Endometrial microvascular endothelial cells (primary cell): Measurements from ENCODE around the gene WSCD2. TPM values are rescaled to one million over a fixed set of nuclear protein-coding genes. Genes with fewer than 3 reads are reported as not detected.

ENCODE experiments used
- in situ Hi-C: cut with HindIII; loops from 2 replicates; pipeline ENCODE4 v1.10.0; 2017; ENCODE audit warnings: low sequenced_read_pairs, low pct_unique_long_range_greater_than_20kb; ENCODE audit errors: inconsistent ontology term
- total RNA-seq: library from RNA; depleted of rRNA; stranded (reverse); fragments of >200 nt; gene quantifications from one replicate; pipeline ENCODE4 v1.2.3, GENCODE V29; 2015; ENCODE audit errors: inconsistent ontology term

Gene WSCD2
- total RNA-seq, 1 donor from 2014 or later, result not detected

DNA sequence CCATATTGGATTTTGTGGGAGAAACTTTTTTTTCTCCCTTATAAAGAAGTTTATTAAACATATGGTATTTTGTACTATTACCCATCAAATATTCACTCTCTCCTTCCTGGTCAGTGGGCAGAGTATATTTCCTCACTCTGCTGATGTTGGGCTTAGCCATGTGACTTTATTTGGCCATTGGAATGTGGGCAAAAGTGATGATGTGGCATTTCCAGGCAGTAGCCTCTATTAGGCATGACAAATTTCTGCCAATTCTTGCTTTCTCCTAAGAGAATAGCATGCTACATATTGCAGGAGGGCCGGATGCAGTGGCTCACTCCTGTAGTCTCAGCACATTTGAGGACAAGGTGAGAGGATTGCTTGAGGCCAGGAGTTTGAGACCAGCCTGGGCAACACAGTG, 24.4 kb upstream of the WSCD2 start:
- in situ Hi-C loops, result no loop called here

DNA sequence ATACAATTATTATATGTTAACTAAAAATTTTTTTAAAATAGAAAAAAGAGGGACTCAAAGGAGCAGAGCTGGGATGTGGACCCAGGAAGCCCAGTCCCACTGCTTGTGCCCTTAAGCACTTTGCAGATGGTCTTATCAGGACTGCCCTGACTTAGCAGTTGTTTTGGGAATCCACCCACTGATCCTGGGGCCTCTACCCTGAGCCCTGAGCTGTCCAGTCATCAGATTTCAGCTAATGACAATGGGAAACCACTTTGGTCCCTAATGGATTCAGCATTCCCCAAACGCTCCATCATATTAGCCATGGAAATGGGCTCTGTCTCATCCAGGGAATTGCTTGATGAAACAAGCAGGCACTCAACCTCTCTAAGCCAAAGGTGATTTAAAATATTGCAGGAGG, 22.5 kb upstream of the WSCD2 start:
- in situ Hi-C loops, result no loop called here

DNA sequence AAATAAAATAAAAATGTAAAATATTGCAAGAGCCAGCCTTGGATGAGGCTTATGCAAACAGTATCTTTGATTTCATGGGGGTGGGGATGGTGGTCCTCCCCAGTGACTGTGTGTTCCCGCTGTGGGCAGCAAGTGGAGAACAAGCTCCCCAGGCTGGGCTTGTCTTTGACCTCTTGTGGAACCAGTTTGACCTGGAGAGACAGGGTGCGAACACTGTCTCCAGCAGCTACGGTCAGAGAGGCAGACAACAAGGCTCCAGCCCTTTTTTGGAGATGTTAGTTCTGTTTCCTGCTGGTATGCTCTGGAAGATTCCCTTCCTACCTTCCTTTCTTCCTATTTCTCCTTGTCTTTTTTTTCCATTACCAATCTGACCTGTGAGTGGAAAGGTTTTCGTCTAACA, 21.8 kb upstream of the WSCD2 start:
- in situ Hi-C loops, result no loop called here

DNA sequence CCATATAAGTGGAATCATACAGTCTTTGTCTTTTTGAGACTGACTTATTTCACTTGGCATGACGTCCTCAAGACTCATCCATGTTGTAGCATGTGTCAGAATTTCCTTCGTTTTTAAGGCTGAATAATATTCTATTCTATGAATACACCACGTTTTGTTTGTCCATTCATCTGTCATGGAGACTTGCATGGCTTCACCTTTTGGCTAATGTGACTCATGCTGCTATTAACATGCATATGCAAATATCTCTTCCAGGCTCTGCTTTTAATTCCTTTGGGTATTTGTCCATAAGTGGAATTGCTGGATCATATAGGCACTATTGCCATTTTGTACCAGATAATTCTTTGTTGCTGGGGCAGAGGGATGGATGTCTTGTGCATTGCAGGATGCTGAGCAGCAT, 19.6 kb upstream of the WSCD2 start:
- in situ Hi-C loops, result no loop called here

DNA sequence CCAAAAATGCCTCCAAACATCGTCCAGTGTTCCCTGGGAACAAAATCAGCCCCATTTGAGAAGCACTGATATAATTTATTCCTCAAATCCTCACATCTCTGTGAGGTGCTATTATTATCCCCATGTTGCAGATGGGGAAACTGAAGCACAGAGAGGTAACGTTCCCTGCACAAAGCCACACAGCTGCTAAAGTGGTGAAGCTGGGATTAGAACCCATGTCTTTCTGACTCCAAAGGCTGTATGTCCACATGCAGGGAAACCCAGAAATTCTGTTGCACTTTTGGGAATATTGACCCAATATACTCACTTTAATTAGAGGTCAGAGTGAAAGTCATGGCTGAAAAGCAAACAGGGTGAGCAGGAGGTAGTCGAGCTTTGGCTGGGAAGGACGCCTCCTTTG, 19.1 kb upstream of the WSCD2 start:
- in situ Hi-C loops, result no loop called here

DNA sequence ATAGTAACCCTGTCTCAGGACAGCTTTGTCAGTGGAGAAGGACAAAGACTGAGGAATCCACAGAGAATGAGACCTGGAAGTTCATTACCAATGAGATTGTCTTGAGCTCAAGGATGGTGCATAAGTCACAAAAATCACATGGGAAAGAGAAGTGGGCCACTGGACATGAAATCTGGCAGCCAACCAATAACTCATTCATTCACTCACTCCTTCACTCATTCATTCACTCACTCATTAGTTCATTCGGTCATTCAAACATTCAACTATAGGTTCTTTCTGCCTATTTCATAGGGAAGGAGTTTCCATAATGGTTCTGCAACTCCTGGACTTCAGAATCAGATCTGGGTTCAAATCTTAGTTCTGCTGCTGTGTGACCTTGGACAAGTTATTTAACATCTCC, 18.2 kb upstream of the WSCD2 start:
- in situ Hi-C loops, result no loop called here

DNA sequence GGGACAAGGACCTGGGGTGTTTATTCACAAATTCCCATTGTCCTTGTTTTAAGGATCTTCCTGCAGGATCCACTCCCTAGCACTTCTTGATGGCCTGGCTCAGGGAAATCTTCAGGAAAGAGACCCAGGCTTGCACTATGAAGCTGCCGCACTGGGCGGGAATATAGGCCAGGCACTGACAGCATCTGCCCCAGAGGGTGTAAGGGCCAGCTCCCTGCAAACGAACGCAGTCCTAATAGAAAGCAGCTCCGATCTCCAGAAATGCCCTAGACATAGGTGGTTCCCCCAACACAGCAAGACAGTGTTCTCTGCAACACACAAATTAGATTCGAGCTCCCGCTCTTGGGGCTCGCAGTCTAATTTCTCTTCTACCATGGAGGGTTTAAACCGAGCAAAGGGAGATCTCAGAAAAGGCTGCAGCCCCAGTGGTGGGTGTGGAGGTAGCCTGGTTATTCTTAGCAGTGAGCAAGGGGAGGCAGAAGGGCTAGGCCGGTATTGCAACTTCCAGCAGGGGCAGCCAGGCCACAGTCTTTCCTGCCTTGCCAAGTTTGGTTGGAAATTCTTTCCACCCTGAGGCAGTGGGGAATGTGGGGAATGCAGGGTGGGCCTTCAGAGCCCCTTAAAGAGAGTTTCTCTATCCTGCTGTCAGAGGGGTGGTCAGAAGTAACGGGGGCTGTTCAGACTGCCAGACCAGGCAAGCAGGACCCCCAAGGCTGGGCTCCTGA, 16.1 kb upstream of the WSCD2 start:
- in situ Hi-C loops, result no loop called here

DNA sequence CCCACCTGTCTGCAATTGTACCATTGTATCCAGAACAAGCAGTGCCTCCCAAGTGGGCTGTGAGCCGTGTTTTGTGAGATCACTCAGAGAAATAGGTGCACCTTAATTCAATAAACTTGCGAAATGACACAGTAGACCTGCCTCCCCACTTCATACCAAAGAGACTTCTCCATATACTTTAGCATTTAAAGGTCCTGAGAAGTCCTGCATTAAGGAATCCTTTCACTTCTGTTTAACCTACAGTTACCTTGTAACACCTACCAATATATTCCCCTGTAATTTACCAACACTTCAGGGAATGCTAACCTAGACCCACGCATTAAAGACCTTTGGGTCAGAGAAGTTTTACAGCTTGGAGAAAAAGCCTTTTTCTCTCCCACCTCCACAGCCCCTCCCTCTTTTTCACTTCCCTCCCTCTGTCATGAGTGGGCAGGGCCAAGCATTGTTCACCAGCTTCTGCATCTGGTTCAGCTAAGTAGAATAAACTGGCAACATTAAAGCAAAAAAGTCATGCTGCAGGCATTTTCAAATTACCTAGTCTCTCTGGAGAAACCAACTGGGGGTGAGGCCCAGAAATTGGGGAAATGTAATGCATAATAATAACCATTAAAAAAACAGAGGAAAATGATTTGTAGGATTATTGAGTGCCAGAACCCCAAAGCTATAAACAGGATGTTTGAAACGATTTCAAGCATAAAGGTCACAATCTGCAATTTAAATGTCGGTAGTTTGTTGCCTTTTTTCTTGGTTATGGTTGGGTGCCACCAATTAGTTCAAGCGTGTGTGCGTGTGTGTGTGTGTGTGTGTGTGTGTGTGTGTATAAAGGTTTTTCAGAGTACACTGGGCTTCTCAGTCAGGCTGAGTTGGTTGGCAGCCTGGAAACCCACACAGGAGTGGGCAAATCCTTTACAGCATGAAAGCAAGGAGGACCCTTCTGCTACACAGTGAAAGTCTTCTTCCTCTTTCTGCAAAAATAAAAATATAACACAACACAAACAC, 13.7 kb upstream of the WSCD2 start:
- in situ Hi-C loops, result no loop called here

DNA sequence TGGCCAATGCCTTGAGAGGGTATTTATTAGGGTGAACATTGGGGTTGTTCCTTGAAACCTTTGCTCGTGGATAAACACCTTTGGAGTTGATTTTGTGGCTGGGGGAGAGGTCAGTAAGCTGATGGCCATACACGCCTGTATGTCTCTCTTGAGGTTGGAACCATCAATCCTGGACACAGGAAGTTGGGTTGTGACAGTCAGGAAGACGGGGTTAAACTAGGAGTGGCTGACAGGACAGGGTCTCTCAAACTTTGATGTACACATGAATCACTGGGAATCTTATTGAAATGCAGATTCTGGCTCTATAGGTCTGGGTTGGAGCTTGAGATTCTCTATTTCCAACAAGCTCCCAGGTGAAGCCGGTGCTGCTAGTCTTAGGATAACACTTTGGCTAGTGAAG, 12.8 kb upstream of the WSCD2 start:
- in situ Hi-C loops, result no loop called here

DNA sequence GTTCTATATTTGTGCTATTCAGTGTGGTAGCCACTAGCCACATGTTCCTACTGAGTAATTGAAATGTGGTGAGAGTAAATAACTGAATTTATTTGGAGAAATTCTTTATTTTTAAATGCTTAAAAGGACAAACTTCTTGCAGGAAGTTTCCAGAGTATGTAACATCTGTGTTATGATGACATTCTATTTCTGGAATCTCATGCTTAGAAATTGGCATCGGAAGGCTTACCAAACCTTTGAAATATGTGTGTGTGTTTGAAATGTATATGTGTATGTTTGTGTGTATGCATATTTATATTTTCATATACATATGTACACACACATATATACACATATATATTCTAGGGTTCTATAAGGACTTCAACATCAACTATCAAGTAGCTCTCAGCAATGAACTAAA, 12.4 kb upstream of the WSCD2 start:
- in situ Hi-C loops, result no loop called here

DNA sequence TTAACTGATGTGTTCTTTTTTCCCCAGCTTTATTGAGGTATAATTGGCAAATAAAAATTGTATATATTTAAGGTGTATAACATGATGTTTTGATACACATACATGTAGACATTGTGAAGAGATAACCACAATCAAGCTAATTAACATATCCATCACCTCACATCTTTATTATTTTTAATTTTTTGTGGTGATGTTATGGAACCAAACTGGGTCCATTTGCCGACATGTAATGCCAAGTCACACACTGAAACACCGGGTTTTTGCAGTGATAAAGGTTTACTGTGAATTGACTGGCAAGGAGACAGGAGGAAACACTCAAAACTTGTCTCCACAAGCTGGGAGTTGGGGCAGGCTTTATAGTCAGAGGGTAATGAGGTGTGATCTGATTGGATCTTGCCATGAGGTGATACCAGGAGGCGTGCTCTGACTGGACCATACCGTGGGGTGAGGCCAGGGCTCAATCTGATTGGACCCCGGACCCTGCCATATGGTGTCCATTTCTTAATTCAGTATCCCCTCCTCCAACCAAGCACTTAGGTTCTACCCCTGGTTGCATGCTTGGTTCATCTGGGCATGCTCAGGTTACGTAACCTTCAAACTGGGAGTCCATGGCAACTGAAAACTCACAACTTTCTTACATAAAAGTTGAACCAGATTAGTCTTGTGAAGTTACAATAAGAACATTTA, 11.8 kb upstream of the WSCD2 start:
- in situ Hi-C loops, result no loop called here

DNA sequence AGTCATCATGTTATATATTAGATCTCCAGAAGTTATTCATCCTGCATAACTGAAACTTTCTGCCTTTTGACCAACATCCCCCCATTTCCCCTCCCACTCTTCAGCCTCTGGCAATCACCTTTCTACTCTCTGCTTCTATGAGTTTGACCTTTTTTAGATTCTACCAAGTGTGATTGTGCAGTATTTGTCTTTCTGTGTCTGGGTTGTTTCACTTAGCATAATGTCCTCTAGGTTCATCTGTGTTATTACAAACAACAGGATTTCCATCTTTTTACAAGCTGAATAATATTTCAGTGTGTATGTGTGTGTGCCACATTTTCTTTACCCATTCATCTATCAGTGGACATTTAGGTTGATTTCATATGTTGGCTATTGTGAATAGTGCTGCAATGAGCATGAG, 11.2 kb upstream of the WSCD2 start:
- in situ Hi-C loops, result no loop called here

DNA sequence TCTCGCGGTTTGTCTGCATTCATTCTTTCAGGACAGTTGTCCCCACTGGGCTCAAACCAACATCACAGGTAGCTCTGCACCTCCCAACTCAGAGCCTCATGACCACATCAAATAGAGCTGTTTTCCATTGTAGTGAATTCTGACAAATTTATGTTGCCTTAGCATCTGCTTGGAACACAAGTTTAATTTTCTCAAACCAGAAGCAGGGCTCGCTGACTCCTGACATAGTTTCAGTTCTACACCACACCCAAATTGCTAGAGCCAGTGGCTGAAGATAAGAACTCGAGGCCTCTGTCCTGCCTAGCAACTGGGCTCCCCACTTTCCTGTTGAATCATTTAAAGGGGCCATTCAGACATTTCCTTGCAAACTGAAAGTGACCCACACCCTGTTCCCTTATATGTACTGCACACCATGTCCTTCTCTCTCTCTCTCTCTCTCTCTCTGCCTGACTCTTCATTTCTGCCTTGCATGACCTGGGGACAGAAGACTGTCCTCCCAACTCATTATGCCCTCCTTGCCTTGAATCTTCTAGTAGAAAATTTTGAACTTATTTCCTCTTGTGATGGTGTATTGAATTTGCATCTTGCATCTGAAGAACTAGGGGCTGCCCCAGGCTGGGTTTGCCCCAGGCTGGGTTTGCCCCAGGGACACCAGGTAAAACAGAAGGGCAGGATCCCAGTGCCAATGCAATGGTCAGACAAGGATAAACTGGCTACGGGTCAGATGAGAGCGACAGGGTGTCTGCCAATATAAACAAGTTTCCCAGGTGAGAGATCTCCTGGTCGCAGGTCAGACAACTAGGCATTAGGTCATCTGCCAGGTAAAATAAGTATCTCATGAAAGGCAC, 9.7 kb upstream of the WSCD2 start:
- in situ Hi-C loops, result no loop called here

DNA sequence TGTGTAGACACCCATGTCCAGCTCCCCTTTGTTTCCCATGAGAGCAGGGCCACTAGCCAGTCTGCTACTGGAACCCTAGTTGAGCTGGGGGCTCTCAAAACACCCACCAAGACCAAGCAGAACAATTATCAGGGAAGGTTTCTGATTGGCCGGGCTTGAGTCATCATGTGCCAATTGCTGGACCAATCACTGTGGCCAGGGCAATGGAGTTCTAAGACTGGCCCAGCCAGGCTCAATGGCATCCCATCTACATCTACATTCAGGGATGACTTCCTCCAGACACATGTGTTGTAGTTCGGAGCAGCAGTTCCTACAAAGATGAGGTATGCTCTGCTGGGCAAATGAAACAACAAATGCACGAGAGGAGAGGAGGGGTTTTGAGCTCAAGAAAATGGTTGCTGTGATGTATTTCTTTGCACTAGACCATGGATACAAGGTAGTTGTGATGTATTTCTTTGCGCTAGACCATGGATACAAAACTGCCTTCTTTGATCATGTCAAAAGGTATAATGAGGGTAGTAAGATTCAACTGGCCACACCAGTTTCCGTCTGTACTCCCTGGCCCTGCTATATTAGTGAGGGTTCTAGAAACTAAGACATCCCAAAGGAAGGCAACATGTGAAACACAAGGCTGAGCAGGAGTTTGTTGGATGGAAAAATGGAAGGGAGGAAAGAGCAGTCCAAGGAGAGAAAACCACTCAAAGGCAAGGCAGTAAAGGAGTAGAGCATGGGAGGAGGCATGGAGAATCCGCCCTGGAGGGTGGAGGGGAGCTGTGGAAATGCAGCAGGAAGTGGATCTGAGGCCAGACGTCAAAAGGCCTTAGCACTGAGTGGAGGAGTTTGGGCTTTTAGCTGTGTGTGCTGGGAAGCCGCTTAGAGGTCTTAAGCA, 8.9 kb upstream of the WSCD2 start:
- in situ Hi-C loops, result no loop called here

DNA sequence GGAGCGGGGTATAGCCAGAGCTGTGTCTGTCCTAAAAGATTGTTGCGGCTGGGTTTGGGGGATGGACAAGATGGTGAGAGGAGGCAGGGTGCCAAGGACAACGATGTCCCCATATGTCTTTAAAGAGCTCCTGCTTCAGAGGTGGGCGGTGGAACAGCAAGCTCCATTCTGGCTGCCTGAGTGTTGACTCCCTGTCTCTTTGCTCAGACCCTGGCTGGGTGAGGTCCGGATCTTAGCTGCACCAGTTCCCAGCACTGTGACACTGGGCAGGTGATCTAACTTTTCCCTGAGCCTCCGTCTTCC, 8.3 kb upstream of the WSCD2 start:
- in situ Hi-C loops, result no loop called here

DNA sequence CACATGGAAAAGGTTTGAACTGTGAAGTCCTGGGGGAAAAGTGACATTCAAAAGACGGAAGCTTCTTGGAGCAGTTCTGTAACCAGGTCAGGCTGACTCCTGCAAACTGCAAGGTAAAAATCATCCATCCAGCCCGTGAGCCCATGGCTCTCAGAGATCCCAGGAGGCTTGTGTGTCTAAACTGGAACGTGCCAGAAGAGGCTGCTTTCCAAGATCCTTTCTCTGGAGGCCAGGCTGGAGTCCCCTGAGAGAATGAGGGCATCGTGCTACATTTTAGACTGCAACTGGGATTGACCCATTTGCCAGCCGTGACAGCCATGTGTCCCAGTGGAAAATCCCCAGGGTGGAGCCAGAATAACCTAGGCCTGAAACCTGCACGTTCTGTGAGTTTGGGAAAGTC, 7.8 kb upstream of the WSCD2 start:
- in situ Hi-C loops, result no loop called here

DNA sequence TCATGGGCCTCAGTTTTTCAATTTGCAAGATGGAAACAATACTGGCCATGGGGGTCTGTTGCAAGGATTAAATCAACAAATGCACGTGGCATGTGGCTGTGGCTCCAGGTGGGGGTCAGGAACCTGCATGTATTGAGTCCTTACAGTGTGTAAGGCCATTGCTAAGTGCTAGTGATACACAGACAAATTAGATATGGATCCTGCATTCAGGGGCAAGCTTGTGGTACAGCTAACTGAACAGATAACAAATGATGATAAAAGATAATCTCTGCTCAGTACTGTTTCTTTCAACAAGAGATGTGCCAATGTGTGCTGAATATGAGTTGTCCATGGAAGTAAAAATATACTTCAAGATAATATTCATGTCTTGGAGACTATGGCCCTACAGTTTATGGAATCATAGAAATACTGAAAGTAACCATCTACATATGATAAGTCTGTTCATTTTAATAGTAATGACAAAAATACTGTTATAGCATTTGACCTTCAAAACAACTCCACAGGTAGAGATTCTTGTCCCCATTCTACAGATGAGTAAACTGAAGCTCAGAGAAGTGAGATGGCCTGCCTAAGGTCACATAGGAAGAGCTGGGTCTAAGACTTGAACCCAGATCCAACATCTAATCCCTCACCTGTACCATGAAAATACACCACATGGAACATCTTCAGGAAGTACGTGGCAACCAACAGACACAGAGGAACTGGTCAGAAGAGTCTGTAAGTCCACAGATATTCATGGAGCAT, 7.2 kb upstream of the WSCD2 start:
- in situ Hi-C loops, result no loop called here
